ENCODE results near the gene CCNB2. TPM values are rescaled to one million over a fixed set of nuclear protein-coding genes. Genes with fewer than 3 reads are reported as not detected.

The CCNB2 gene
- total and polyA plus RNA-seq, 10 of the 15 experiments (the other 5 are each of a cell fraction or from before 2014, with no cell fraction given) = 74.1 to 211 (median 103) TPM

GRCh38 chr15:59159210-59159609, 54.3 kb downstream of the CCNB2 start:
- no peak overlapping the region for H3K27ac ChIP-seq (ENCODE audit: control insufficient read depth, insufficient read depth)
- H3K27me3 ChIP-seq (replicated peaks in 1 of 2; ENCODE audit: control insufficient read depth in 2 of 2, insufficient read depth in 2 of 2, low read length in 1 of 2) = no peaks in the 10 kb centered on the region
- RAD21 ChIA-PET (ENCODE audit: unreplicated experiment) = interaction anchor here (0.9 kb wide), 1 partner anchor 370 kb away, joined by 3 read pairs; no protein-coding TSS in a partner anchor
- POLR2A ChIA-PET = no interaction called here
- CTCF ChIA-PET = no interaction called here
- TF ChIP-seq NFIC (IDR thresholded peaks at IDR 0.05; ENCODE audit: low read depth, low read length) (no peak), CBFB (IDR thresholded peaks at IDR 0.05; ENCODE audit: low read depth) (no peak), CREM (IDR thresholded peaks at IDR 0.05; ENCODE audit: low read depth) (no peak), POLR2A (IDR thresholded peaks at IDR 0.05; ENCODE audit: low read depth, low read length) (peak; percentile 15; the same call in 1 of the 2 replicates), BCL3 (IDR thresholded peaks at IDR 0.05; ENCODE audit: borderline replicate concordance, insufficient read depth, low read depth, low read length, poor library complexity, severe bottlenecking) (no peak), HSF1 (IDR thresholded peaks at IDR 0.05; ENCODE audit: low read depth, low read length) (no peak)
- SMC1A ChIA-PET (ENCODE audit: uncharacterized antibody, unreplicated experiment) = no interaction called here
- no peak for FAIRE-seq
- peaks cover 12 to 46% of the 10 kb centered on the region in 2 experiments for H3K36me3 ChIP-seq (ENCODE audit: control insufficient read depth in 2 of 2, insufficient read depth in 2 of 2, low read length in 1 of 2)
- WGBS (ENCODE audit: insufficient coverage, insufficient replicate concordance, low lambda C conversion rate, missing lambda C conversion rate) = 90% methylated on average over 9 of the region's 9 CpGs
- no peak overlapping the region for H3K9ac ChIP-seq (ENCODE audit: control insufficient read depth, insufficient read depth, low read length)
- no peak overlapping the region for H2AFZ ChIP-seq (ENCODE audit: control insufficient read depth, low read depth, low read length)
- no TSS peak for BruUV-seq (replicated peaks)
- H3K9me3 ChIP-seq (replicated peaks; ENCODE audit: control insufficient read depth, insufficient read depth, low read length) = no peaks in the 10 kb centered on the region
- H3K79me2 ChIP-seq (ENCODE audit: control insufficient read depth, insufficient read depth, low read length) = no peaks in the 10 kb centered on the region
- no peaks in the 10 kb centered on the region for H3K4me1 ChIP-seq (ENCODE audit: control insufficient read depth, insufficient read depth, low read length)
- no peak for ATAC-seq
- no peaks in the 10 kb centered on the region for H4K20me1 ChIP-seq (ENCODE audit: control insufficient read depth, insufficient read depth)
- intact Hi-C loops (cut with micrococcal nuclease; ENCODE audit: unreplicated experiment) (no loop called here), in situ Hi-C loops (cut with MboI) (no loop called here)
- no peak overlapping the region for H3K4me3 ChIP-seq
- DNase-seq (ENCODE audit: low read depth, low spot score) = no peak
- H3K4me2 ChIP-seq (ENCODE audit: control insufficient read depth, insufficient read depth) = no peak overlapping the region

Data from GM12878 (cell line).